ENCODE measurements around the gene TFR2.

Gene TFR2

DNA sequence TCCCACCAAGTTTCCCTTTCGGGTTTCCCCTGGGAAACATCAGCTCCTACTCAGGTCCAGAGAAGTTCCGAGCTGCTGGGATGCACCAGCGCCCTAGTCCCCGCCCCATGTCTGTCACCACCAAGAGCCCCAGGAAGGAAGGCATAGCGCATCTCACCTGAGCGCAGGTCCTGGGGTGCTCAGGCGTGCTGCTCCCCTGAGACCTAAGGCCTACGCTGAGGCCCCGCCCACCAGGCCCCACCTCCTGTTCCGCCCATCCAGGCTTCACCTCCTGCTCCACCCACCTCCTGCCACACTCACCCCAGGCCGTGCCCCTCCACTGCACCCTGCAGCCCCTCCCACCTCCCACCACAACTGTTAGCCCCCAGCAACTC lies 1.2 kb upstream of the TFR2 start:
- TF ChIP-seq POLR2AphosphoS5 (IDR thresholded peaks at IDR 0.05; ENCODE audit: low read depth, low read length), result no peak
- TF ChIP-seq FOXP2 (optimal IDR thresholded peaks at IDR 0.05; ENCODE audit: borderline replicate concordance, extremely low read depth, extremely low read length, insufficient read depth), result no peak
- TF ChIP-seq SIN3A (IDR thresholded peaks at IDR 0.05; ENCODE audit: borderline replicate concordance, insufficient read depth, low read length), result no peak
- TF ChIP-seq, protein P1, sequence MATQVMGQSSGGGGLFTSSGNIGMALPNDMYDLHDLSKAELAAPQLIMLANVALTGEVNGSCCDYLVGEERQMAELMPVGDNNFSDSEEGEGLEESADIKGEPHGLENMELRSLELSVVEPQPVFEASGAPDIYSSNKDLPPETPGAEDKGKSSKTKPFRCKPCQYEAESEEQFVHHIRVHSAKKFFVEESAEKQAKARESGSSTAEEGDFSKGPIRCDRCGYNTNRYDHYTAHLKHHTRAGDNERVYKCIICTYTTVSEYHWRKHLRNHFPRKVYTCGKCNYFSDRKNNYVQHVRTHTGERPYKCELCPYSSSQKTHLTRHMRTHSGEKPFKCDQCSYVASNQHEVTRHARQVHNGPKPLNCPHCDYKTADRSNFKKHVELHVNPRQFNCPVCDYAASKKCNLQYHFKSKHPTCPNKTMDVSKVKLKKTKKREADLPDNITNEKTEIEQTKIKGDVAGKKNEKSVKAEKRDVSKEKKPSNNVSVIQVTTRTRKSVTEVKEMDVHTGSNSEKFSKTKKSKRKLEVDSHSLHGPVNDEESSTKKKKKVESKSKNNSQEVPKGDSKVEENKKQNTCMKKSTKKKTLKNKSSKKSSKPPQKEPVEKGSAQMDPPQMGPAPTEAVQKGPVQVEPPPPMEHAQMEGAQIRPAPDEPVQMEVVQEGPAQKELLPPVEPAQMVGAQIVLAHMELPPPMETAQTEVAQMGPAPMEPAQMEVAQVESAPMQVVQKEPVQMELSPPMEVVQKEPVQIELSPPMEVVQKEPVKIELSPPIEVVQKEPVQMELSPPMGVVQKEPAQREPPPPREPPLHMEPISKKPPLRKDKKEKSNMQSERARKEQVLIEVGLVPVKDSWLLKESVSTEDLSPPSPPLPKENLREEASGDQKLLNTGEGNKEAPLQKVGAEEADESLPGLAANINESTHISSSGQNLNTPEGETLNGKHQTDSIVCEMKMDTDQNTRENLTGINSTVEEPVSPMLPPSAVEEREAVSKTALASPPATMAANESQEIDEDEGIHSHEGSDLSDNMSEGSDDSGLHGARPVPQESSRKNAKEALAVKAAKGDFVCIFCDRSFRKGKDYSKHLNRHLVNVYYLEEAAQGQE (IDR thresholded peaks at IDR 0.05; ENCODE audit: insufficient read depth in 1 of 2, low read depth in 2 of 2, low read length in 2 of 2), result no peak
- no peak for TF ChIP-seq TAF1 (IDR thresholded peaks at IDR 0.05; ENCODE audit: borderline replicate concordance, insufficient read depth, low read length)

GRCh38 chr7:100641860-100642533 lies 645 bp upstream of the TFR2 start:
- TF ChIP-seq, protein P1 (IDR thresholded peaks at IDR 0.05; ENCODE audit: insufficient read depth in 1 of 2, low read depth in 2 of 2, low read length in 2 of 2), result no peak
- no peak for TF ChIP-seq TAF1 (IDR thresholded peaks at IDR 0.05; ENCODE audit: borderline replicate concordance, insufficient read depth, low read length)
- TF ChIP-seq SIN3A (IDR thresholded peaks at IDR 0.05; ENCODE audit: borderline replicate concordance, insufficient read depth, low read length), result no peak
- TF ChIP-seq FOXP2 (optimal IDR thresholded peaks at IDR 0.05; ENCODE audit: borderline replicate concordance, extremely low read depth, extremely low read length, insufficient read depth), result no peak
- TF ChIP-seq POLR2AphosphoS5 (IDR thresholded peaks at IDR 0.05; ENCODE audit: low read depth, low read length), result no peak

GRCh38 chr7:100640517-100641440 lies 573 bp downstream of the TFR2 start:
- TF ChIP-seq TAF1 (IDR thresholded peaks at IDR 0.05; ENCODE audit: borderline replicate concordance, insufficient read depth, low read length), result no peak
- no peak for TF ChIP-seq SIN3A (IDR thresholded peaks at IDR 0.05; ENCODE audit: borderline replicate concordance, insufficient read depth, low read length)
- no peak for TF ChIP-seq POLR2AphosphoS5 (IDR thresholded peaks at IDR 0.05; ENCODE audit: low read depth, low read length)
- no peak for TF ChIP-seq FOXP2 (optimal IDR thresholded peaks at IDR 0.05; ENCODE audit: borderline replicate concordance, extremely low read depth, extremely low read length, insufficient read depth)
- TF ChIP-seq, protein P1 (IDR thresholded peaks at IDR 0.05; ENCODE audit: insufficient read depth in 1 of 2, low read depth in 2 of 2, low read length in 2 of 2), result no peak

DNA sequence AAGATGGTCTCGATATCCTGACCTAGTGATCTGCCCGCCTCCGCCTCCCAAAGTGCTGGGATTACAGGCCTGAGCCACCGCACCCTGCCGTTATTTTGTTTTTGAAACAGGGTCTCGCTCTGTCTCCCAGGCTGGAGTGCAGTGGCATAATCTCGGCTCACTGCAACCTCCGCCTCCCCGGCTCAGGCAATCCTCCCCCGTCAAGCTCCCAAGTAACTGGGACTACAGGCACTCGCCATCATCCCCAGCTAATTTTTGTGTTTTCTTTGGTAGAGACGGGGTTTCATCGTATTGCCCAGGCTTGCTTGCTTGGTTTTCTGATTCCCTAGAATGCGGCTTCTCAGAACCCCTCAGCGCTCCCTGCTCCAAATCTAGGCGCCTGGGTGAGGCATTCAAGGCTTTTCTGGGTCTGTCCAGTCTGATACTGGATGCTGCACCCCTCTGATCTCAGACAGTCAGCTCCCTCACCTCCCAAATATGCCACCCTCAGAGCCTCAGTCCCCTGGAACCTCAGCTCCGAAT lies 1.3 kb downstream of the TFR2 start:
- TF ChIP-seq TAF1 (IDR thresholded peaks at IDR 0.05; ENCODE audit: borderline replicate concordance, insufficient read depth, low read length) (no peak), FOXP2 (optimal IDR thresholded peaks at IDR 0.05; ENCODE audit: borderline replicate concordance, extremely low read depth, extremely low read length, insufficient read depth) (no peak), SIN3A (IDR thresholded peaks at IDR 0.05; ENCODE audit: borderline replicate concordance, insufficient read depth, low read length) (no peak), POLR2AphosphoS5 (IDR thresholded peaks at IDR 0.05; ENCODE audit: low read depth, low read length) (no peak)
- TF ChIP-seq, protein P1 (IDR thresholded peaks at IDR 0.05; ENCODE audit: insufficient read depth in 1 of 2, low read depth in 2 of 2, low read length in 2 of 2), result no peak

All from PFSK-1 (cell line).